ENCODE measurements around the gene TRAF4. TPM values are rescaled to one million over a fixed set of nuclear protein-coding genes. Genes with fewer than 3 reads are reported as not detected.

TRAF4 gene
- total RNA-seq, 1 experiment from 2014 or later: 268 TPM

DNA sequence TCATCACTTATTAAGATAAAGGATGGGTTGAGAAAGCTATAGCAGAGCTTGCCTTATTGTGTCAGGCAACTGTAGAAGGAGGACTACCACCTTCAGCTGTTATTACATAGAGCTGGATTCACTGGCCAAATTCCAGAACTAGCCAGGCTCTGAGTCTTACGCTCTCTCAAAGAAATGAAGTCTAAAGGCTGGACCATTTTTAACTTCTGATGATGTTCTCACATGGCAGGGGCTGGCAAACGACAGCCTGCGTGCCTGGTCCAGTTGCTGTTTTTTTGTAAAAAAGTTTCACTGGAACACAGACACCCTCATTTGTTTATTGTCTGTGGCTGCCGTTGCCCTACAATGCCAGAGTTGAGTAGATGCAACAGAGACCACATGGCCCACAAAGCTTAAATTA, 21.2 kb downstream of the TRAF4 start:
- peak overlapping the region; percentile 78 for H3K27ac Mint-ChIP-seq
- POLR2A ChIA-PET: no interaction called here
- no peak for DNase-seq (ENCODE audit: low spot score)
- no peaks in the 10 kb centered on the region for H3K27me3 Mint-ChIP-seq (ENCODE audit: low read depth)
- TF ChIP-seq KAT7 (CRISPR knock-in tag; IDR thresholded peaks at IDR 0.05; ENCODE audit: borderline replicate concordance): no peak
- no peak for TF ChIP-seq USF1 (CRISPR knock-in tag; IDR thresholded peaks at IDR 0.05)
- TF ChIP-seq GRHL2 (CRISPR knock-in tag; IDR thresholded peaks at IDR 0.05; ENCODE audit: insufficient replicate concordance, severe bottlenecking): no peak
- TF ChIP-seq, protein P1, sequence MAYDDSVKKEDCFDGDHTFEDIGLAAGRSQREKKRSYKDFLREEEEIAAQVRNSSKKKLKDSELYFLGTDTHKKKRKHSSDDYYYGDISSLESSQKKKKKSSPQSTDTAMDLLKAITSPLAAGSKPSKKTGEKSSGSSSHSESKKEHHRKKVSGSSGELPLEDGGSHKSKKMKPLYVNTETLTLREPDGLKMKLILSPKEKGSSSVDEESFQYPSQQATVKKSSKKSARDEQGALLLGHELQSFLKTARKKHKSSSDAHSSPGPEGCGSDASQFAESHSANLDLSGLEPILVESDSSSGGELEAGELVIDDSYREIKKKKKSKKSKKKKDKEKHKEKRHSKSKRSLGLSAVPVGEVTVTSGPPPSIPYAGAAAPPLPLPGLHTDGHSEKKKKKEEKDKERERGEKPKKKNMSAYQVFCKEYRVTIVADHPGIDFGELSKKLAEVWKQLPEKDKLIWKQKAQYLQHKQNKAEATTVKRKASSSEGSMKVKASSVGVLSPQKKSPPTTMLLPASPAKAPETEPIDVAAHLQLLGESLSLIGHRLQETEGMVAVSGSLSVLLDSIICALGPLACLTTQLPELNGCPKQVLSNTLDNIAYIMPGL (CRISPR knock-in tag; IDR thresholded peaks at IDR 0.05): no peak
- no peak for TF ChIP-seq SOX15 (CRISPR knock-in tag; IDR thresholded peaks at IDR 0.05)
- CTCF ChIA-PET: interaction anchor here (1.3 to 6.5 kb wide), 13 partner anchors 9 to 411 kb away, joined by 3 to 147 read pairs (median 36); partner anchors contain the start of genes FAM222B, NEK8, PHF12 and TLCD1
- H3K9me3 Mint-ChIP-seq: no peaks in the 10 kb centered on the region
- peaks cover 55% of the 10 kb centered on the region for H3K4me1 Mint-ChIP-seq
- H3K4me3 Mint-ChIP-seq: no peak overlapping the region
- no peak for ATAC-seq
- peaks cover 20% of the 10 kb centered on the region for H3K36me3 Mint-ChIP-seq

- Mint-ChIP-seq H3K36me3 (peaks cover 10% of the 10 kb centered on the region), H3K27ac (peak overlapping the region; percentile 86), H3K4me3 (no peak overlapping the region), H3K27me3 (ENCODE audit: low read depth) (no peaks in the 10 kb centered on the region), H3K9me3 (no peaks in the 10 kb centered on the region), H3K4me1 (peaks cover 35% of the 10 kb centered on the region)
- no peak for ATAC-seq
- DNase-seq (ENCODE audit: low spot score): no peak
- ChIA-PET POLR2A (interaction anchor here (0.6 kb wide), 1 partner anchor 421 kb away, joined by 4 read pairs; no protein-coding TSS in a partner anchor), CTCF (interaction anchor here (0.8 to 6.8 kb wide), 7 partner anchors 11 to 343 kb away, joined by 3 to 99 read pairs (median 5); no protein-coding TSS in a partner anchor)
- TF ChIP-seq, protein P2, sequence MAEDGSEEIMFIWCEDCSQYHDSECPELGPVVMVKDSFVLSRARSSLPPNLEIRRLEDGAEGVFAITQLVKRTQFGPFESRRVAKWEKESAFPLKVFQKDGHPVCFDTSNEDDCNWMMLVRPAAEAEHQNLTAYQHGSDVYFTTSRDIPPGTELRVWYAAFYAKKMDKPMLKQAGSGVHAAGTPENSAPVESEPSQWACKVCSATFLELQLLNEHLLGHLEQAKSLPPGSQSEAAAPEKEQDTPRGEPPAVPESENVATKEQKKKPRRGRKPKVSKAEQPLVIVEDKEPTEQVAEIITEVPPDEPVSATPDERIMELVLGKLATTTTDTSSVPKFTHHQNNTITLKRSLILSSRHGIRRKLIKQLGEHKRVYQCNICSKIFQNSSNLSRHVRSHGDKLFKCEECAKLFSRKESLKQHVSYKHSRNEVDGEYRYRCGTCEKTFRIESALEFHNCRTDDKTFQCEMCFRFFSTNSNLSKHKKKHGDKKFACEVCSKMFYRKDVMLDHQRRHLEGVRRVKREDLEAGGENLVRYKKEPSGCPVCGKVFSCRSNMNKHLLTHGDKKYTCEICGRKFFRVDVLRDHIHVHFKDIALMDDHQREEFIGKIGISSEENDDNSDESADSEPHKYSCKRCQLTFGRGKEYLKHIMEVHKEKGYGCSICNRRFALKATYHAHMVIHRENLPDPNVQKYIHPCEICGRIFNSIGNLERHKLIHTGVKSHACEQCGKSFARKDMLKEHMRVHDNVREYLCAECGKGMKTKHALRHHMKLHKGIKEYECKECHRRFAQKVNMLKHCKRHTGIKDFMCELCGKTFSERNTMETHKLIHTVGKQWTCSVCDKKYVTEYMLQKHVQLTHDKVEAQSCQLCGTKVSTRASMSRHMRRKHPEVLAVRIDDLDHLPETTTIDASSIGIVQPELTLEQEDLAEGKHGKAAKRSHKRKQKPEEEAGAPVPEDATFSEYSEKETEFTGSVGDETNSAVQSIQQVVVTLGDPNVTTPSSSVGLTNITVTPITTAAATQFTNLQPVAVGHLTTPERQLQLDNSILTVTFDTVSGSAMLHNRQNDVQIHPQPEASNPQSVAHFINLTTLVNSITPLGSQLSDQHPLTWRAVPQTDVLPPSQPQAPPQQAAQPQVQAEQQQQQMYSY (CRISPR knock-in tag; IDR thresholded peaks at IDR 0.05): no peak
- TF ChIP-seq ERG (CRISPR knock-in tag; IDR thresholded peaks at IDR 0.05) (no peak), ZNF425 (CRISPR knock-in tag; conservative IDR thresholded peaks at IDR 0.05) (no peak), ZNF317 (CRISPR knock-in tag; IDR thresholded peaks at IDR 0.05; ENCODE audit: borderline replicate concordance, low read depth) (no peak), ETV6 (CRISPR knock-in tag; IDR thresholded peaks at IDR 0.05) (no peak), FOXJ3 (CRISPR knock-in tag; IDR thresholded peaks at IDR 0.05; ENCODE audit: borderline replicate concordance) (no peak), ZNF138 (CRISPR knock-in tag; conservative IDR thresholded peaks at IDR 0.05) (no peak), FOXK1 (CRISPR knock-in tag; IDR thresholded peaks at IDR 0.05) (no peak), NR3C1 (CRISPR knock-in tag; conservative IDR thresholded peaks at IDR 0.05; ENCODE audit: low read depth) (no peak), NFATC4 (CRISPR knock-in tag; IDR thresholded peaks at IDR 0.05) (no peak), ZNF232 (CRISPR knock-in tag; IDR thresholded peaks at IDR 0.05) (no peak), GABPB1 (CRISPR knock-in tag; IDR thresholded peaks at IDR 0.05) (no peak), ZSCAN18 (CRISPR knock-in tag; IDR thresholded peaks at IDR 0.05) (no peak)
- TF ChIP-seq, protein P3, sequence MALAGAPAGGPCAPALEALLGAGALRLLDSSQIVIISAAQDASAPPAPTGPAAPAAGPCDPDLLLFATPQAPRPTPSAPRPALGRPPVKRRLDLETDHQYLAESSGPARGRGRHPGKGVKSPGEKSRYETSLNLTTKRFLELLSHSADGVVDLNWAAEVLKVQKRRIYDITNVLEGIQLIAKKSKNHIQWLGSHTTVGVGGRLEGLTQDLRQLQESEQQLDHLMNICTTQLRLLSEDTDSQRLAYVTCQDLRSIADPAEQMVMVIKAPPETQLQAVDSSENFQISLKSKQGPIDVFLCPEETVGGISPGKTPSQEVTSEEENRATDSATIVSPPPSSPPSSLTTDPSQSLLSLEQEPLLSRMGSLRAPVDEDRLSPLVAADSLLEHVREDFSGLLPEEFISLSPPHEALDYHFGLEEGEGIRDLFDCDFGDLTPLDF (CRISPR knock-in tag; IDR thresholded peaks at IDR 0.05): no peak
Observed at GRCh38 chr17:28773736-28774135, 29.9 kb downstream of the TRAF4 start.

Data from WTC11 (cell line).